HG02763 (cell line): ENCODE results near the gene DENND1B.
"Not testable (repeated sequence)": the region's sequence is repeated elsewhere in the genome, so short reads cannot be mapped to it uniquely, and the experiment has no call there.

Experiments
- ATAC-seq: cut with Tn5 transposase; IDR thresholded peaks from one replicate; pipeline ENCODE4 v1.9.1; 2021; ENCODE audit warnings: mild to moderate bottlenecking, moderate library complexity; ENCODE audit not compliant: unreplicated experiment

Gene DENND1B

DNA sequence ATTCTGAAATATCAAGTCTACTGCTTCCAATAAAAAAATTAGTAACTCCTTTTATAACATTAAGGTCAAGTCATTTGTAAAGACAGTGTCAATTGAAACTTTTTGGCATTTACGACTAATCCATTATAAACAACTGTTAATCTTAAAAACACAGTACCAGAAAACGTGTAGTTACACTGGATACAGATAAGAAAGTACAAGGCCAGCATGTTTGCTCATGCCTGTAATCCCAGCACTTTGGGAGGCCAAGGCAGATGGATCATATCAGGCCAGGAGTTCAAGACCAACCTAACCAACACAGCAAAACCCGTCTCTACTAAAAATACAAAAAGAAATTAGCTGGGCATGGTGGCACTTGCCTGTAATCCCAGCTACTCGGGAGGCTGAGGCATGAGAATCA lies 29.4 kb downstream of the DENND1B start:
- ATAC-seq, result no peak

DNA sequence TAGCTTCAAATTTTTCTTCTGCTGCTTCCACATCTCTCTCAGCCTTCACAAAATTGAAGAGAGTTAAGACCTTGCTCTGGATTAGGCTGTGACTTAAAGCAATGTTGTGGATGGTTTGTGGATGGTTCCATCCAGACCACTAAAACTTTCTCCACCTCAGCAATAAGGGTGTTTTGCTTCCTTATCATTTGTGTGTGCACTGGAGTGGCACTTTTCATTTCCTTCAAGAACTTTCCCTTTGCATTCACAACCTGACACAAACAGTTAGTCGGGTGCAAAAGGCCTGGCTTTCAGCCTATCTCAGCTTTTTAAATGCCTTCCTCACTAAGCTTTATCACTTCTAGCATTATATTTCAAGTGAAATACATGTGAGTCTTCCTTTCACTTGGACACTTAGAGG lies 30.3 kb downstream of the DENND1B start:
- no peak for ATAC-seq

- no peak for ATAC-seq
Observed at GRCh38 chr1:197743578-197743977, 31.7 kb downstream of the DENND1B start.

DNA sequence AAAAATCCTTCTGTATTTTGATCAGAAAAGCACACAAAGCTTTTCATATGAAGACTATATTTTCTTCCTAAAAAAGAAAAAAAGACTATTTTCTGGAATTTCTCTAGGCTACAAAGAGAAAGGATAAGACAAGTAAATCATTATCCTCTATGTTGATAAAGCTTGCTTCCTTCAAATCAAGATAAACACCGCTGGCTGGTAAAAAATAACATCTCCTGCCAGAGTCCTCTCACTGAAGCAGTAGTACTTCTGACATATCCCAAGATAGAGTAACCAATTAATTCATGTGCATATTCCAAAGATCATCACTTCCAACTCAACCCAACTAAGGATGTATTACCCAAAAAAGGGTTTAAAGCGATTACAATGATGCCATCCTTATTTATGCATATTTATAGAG lies 34.3 kb downstream of the DENND1B start:
- no peak for ATAC-seq

DNA sequence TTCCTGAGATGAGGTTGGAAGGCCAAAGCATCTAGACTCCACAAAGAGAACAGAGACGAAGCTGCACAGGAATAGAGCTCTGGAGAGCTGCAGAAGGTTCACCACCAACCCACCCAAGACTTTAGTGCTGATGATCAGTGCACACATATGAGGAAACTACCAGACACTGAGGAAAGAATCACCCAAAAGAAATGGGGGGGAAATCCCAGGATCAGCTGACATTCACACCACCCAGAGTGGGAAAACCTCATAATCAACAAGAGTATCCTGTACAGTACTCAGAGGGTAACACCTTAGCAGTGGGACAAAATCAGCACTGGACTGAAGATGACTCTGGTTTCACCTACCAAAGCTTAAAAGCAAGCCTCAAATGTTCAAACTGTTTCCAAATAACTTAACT lies 36.4 kb downstream of the DENND1B start:
- no peak for ATAC-seq

DNA sequence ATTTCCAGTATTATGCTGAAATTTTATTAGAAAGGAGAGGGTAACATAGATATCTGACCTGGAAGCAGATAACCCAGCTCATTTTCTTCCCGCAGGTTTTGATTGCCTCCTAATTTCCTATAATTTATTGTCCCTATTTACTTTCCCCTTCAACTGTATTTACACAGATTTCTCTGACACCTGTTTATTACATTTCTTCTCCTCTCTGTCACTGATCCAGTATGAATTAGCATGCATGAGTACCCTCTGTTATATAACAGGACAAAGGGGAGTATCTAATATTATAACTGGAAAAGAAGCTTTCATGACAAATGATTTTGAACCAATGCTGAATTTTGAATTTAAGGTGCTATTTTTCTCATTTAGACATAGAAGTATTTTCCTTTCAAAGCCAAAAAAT lies 37.4 kb downstream of the DENND1B start:
- ATAC-seq, result no peak

DNA sequence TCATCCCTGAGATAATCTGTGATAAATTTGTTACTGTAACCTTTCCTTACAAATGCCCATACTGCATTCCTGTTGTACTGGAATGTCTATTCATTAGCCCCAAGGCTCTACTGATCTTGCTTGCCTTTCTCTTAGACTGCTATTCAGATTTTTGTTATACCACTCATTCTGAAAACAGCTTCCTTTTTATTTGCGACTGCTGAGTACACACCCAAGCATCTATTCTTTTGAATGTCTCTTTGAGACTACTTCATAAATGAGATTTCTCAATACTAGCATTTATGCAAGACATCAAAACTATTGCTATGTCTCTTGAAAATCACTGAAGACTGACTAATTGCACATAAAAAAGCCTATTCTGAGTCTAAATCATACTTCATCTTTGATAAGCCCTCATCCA lies 38.6 kb downstream of the DENND1B start:
- no peak for ATAC-seq

GRCh38 chr1:197735461-197735860 lies 39.8 kb downstream of the DENND1B start:
- ATAC-seq, result no peak

GRCh38 chr1:197733324-197733723 lies 42.0 kb downstream of the DENND1B start:
- no peak for ATAC-seq

- no peak for ATAC-seq
Observed at GRCh38 chr1:197732187-197732586, 43.1 kb downstream of the DENND1B start.

- no peak for ATAC-seq
Observed at GRCh38 chr1:197731449-197731848, 43.8 kb downstream of the DENND1B start.

DNA sequence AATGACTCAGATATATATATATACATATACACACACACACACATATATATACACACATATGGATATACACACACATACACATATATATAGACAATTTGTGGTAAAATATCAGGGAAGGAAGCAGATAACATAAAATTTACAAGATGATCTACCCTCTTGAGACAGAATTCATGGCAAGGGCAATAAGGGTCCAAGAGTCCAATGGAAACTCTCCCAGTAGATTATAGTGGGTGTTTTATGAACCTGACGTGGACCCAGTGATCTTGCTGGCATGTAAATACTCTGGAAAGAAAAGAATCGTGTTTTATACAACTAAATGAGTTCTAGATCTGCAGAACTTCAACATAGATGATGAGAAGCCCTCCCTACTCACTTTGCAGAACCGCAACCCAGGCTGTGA lies 49.3 kb downstream of the DENND1B start:
- ATAC-seq, result no peak

GRCh38 chr1:197725044-197725443 lies 50.2 kb downstream of the DENND1B start:
- no peak for ATAC-seq

GRCh38 chr1:197715806-197716205 lies 59.5 kb downstream of the DENND1B start:
- ATAC-seq, result no peak

- no peak for ATAC-seq
Observed at GRCh38 chr1:197706601-197707000, 68.7 kb downstream of the DENND1B start.

GRCh38 chr1:197705941-197706340 lies 69.3 kb downstream of the DENND1B start:
- ATAC-seq, result no peak

GRCh38 chr1:197700688-197701087 lies 74.6 kb downstream of the DENND1B start:
- ATAC-seq, result not testable (repeated sequence)

GRCh38 chr1:197696372-197696771 lies 78.9 kb downstream of the DENND1B start:
- ATAC-seq, result no peak

DNA sequence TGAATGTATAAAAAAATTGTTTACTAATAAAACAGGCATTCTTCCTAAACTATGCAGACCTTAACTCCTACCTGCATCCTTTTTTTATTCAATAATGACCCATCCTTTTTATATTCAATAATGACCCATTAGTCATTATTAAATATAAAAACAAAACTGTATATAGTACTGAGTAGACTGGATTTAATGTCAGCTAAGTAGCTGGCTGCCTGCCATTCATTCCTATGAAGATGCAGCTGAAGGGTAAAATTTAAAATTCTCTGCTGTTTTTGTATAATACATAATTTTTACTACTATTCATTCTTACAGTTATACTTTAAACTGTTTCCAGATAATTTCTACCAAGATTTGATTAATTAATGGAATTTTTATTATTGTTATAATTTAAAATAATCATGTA lies 79.3 kb downstream of the DENND1B start:
- no peak for ATAC-seq

DNA sequence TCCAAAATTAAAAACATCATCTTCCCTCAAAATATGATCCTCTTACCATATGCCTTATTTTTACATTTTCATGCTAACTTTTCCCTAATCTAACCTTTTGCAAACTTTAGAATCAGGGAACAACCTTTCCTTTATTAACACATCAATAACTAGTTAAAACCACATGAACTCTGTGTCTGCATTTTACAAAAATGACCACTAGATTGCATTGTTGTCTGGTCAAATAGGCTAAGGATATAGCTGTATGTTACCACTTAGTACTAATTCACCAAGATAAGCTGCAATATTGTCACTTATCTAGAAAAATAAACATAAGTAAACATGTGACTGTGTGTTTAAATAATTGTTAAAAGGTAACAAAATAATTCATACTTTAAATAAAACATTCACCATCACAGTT lies 82.3 kb downstream of the DENND1B start:
- ATAC-seq, result no peak

DNA sequence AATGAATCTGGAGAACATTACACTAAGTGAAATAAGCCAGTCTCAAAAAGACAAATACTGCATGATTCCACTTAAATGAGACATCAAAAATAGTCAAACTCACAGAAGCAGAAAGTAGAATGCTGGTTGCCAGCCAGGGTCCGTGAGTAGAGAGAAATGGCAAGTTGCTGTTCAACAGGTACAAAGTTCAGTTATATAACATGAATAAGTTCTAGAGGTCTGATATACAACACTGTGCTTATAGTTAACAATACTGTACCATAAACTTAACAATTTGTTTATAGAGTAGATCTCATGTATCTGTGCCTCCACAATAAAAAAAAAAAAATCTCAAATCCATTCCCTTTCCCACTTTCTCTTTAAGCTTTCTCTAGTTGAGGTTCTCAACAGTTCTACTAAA lies 83.5 kb downstream of the DENND1B start:
- no peak for ATAC-seq

- ATAC-seq, result no peak
Observed at GRCh38 chr1:197690074-197690473, 85.2 kb downstream of the DENND1B start.

- ATAC-seq, result no peak
Observed at GRCh38 chr1:197688233-197688632, 87.0 kb downstream of the DENND1B start.
